WTC11 (cell line): Measurements from ENCODE around the gene STXBP3. TPM values are rescaled to one million over a fixed set of nuclear protein-coding genes. Genes with fewer than 3 reads are reported as not detected.

Source experiments
- ATAC-seq: fragments of 200-7000 bp; cut with Tn5 transposase; 2 replicates; pipeline ENCODE4 v1.10.0; 2021; ENCODE audit warnings: mild to moderate bottlenecking, moderate library complexity
- CTCF ChIA-PET: fragments of 300-600 bp; sonication (Branson Sonifier 250); formaldehyde crosslinking; loops from one replicate; lab custom pipeline; 2021; ENCODE audit warnings: antibody characterized with exemption; lab: Charles Lee
- POLR2A ChIA-PET: fragments of 350-600 bp; sonication (Branson Sonifier 250); formaldehyde crosslinking; loops from one replicate; lab custom pipeline; 2021; ENCODE audit warnings: antibody characterized with exemption; lab: Charles Lee
- DNase-seq: peaks from one replicate; pipeline ENCODE4 v3.0.0; 2021; ENCODE audit warnings: low spot score
- H3K27ac Mint-ChIP-seq: 2 replicates; pipeline ENCODE4 v1.8.0; 2021; ENCODE audit warnings: mixed read lengths
- H3K27me3 Mint-ChIP-seq: 2 replicates; pipeline ENCODE4 v1.8.0; 2021; ENCODE audit warnings: low read depth, mild to moderate bottlenecking, moderate library complexity, mixed read lengths
- H3K36me3 Mint-ChIP-seq: 2 replicates; pipeline ENCODE4 v1.8.0; 2021; ENCODE audit warnings: mixed read lengths
- H3K4me1 Mint-ChIP-seq: 2 replicates; pipeline ENCODE4 v1.8.0; 2022; ENCODE audit warnings: mixed read lengths
- H3K4me3 Mint-ChIP-seq: 2 replicates; pipeline ENCODE4 v1.8.0; 2021; ENCODE audit warnings: mild to moderate bottlenecking, moderate library complexity, mixed read lengths
- H3K9me3 Mint-ChIP-seq: 2 replicates; pipeline ENCODE4 v1.8.0; 2021; ENCODE audit warnings: mixed read lengths
- ELF4 ChIP-seq: sonication (generic); formaldehyde crosslinking; IDR thresholded peaks from 2 replicates; pipeline ENCODE4 v1.8.1; 2022; ENCODE audit warnings: low read depth, mild to moderate bottlenecking, moderate library complexity, missing genetic modification reagents
- EMX1 ChIP-seq: fragments of 250-450 bp; sonication (Bioruptor Pico); IDR thresholded peaks from 2 replicates; pipeline ENCODE4 v1.8.0; 2021; ENCODE audit warnings: mild to moderate bottlenecking
- ETV6 ChIP-seq: sonication (generic); formaldehyde crosslinking; IDR thresholded peaks from 2 replicates; pipeline ENCODE4 v1.8.1; 2022; ENCODE audit warnings: mild to moderate bottlenecking, missing genetic modification reagents
- FOXP1 ChIP-seq: sonication (generic); formaldehyde crosslinking; IDR thresholded peaks from 2 replicates; pipeline ENCODE4 v1.8.0; 2022; ENCODE audit warnings: missing genetic modification reagents, mild to moderate bottlenecking, moderate library complexity, borderline replicate concordance
- KAT7 ChIP-seq: sonication (generic); formaldehyde crosslinking; IDR thresholded peaks from 2 replicates; pipeline ENCODE4 v1.8.1; 2023; ENCODE audit warnings: missing genetic modification reagents, mild to moderate bottlenecking, borderline replicate concordance
- MYBL2 ChIP-seq: sonication (generic); formaldehyde crosslinking; IDR thresholded peaks from 2 replicates; pipeline ENCODE4 v1.8.1; 2023; ENCODE audit warnings: mild to moderate bottlenecking, moderate library complexity, missing genetic modification reagents
- NR1H2 ChIP-seq: sonication (generic); formaldehyde crosslinking; IDR thresholded peaks from 2 replicates; pipeline ENCODE4 v1.9.0; 2021; ENCODE audit warnings: mild to moderate bottlenecking, moderate library complexity, missing genetic modification reagents
- NR2C2 ChIP-seq: sonication (generic); formaldehyde crosslinking; IDR thresholded peaks from 2 replicates; pipeline ENCODE4 v1.8.0; 2022; ENCODE audit warnings: mild to moderate bottlenecking, missing genetic modification reagents
- SMAD4 ChIP-seq: sonication (generic); formaldehyde crosslinking; IDR thresholded peaks from 2 replicates; pipeline ENCODE4 v1.8.0; 2022; ENCODE audit warnings: mild to moderate bottlenecking, missing genetic modification reagents
- TCF7 ChIP-seq: sonication (generic); formaldehyde crosslinking; IDR thresholded peaks from 2 replicates; pipeline ENCODE4 v1.8.0; 2022; ENCODE audit warnings: mild to moderate bottlenecking, low read depth, missing genetic modification reagents, moderate library complexity
- TEAD4 ChIP-seq: sonication (generic); formaldehyde crosslinking; IDR thresholded peaks from 2 replicates; pipeline ENCODE4 v1.8.0; 2022; ENCODE audit warnings: mild to moderate bottlenecking, missing genetic modification reagents
- ZNF232 ChIP-seq: sonication (generic); formaldehyde crosslinking; IDR thresholded peaks from 2 replicates; pipeline ENCODE4 v1.8.0; 2022; ENCODE audit warnings: mild to moderate bottlenecking, missing genetic modification reagents
- ZNF317 ChIP-seq: sonication (generic); formaldehyde crosslinking; IDR thresholded peaks from 2 replicates; pipeline ENCODE4 v1.8.1; 2023; ENCODE audit warnings: low read depth, mild to moderate bottlenecking, moderate library complexity, missing genetic modification reagents, borderline replicate concordance
- ZNF416 ChIP-seq: fragments of 250-450 bp; sonication (Bioruptor Pico); IDR thresholded peaks from 2 replicates; pipeline ENCODE4 v1.9.0; 2021; ENCODE audit warnings: mild to moderate bottlenecking, inconsistent platforms
- ZNF423 ChIP-seq: fragments of 250-450 bp; sonication (Bioruptor Pico); IDR thresholded peaks from 2 replicates; pipeline ENCODE4 v2.1.2; 2022; ENCODE audit warnings: mild to moderate bottlenecking, moderate library complexity
- total RNA-seq: library from RNA; stranded (reverse); gene quantifications from 3 replicates; pipeline ENCODE4 v1.2.3, GENCODE V29; 2021
- TF ChIP-seq, protein P1 (sequence below): sonication (generic); formaldehyde crosslinking; IDR thresholded peaks from 2 replicates; pipeline ENCODE4 v1.8.0; 2022; ENCODE audit warnings: mild to moderate bottlenecking, missing genetic modification reagents
- TF ChIP-seq, protein P2 (sequence below): sonication (generic); formaldehyde crosslinking; IDR thresholded peaks from 2 replicates; pipeline ENCODE4 v1.8.1; 2022; ENCODE audit warnings: low read depth, mild to moderate bottlenecking, moderate library complexity, missing genetic modification reagents, borderline replicate concordance
- TF ChIP-seq, protein P3 (sequence below): sonication (generic); formaldehyde crosslinking; IDR thresholded peaks from 2 replicates; pipeline ENCODE4 v1.8.0; 2023; ENCODE audit warnings: missing genetic modification reagents, mild to moderate bottlenecking, borderline replicate concordance
- TF ChIP-seq, protein P4 (sequence below): sonication (generic); formaldehyde crosslinking; conservative IDR thresholded peaks from 2 replicates; pipeline ENCODE4 v1.8.1; 2022; ENCODE audit warnings: mild to moderate bottlenecking, missing genetic modification reagents

The STXBP3 gene
- total RNA-seq, 1 experiment from 2014 or later, result 26.1 TPM

DNA sequence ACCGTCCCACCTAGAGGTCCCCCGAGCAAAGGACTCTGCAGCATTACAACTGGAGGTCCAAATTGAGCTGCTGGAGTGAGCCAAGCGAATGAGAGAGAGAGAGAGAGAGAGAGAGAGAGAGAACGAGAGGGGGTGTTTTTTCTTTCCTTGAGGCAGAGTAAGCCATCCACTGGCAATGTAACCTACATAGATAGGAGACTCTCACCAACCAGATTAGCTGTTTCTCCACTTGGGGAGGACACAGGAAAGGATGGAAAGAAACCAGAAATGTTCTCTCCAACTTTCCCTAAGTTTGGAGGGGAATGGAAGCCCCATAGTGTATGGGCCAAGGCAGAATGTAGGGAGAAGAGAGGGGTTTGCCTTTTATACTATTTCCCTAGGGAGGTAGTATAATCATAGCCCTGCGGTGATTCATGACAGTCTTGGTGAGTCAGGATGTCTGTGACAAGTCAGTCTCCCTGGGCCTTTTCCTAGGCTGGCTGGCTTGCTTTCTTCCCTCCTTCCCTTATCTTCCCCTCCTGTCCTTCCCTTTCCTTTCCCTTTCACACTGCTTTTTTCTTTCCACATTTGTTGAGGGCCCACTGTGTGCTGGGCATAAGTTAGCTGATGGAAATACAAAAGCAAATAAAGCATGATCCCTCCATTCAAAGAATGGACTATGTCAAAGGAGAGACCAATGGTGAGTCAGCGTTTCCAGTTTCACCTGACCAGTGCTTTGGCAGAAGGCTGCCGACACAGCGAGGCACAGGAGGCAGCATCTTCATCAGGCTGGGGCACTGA is 26.6 kb upstream of the STXBP3 start:
- Mint-ChIP-seq H3K27me3 (no peaks in the 10 kb centered on the region), H3K36me3 (no peaks in the 10 kb centered on the region), H3K27ac (peak overlapping the region; percentile 61; the same call in 1 of the 2 replicates), H3K9me3 (no peaks in the 10 kb centered on the region), H3K4me3 (no peak overlapping the region), H3K4me1 (peaks cover 21% of the 10 kb centered on the region)
- ChIA-PET CTCF (no interaction called here), POLR2A (no interaction called here)
- no peak for ATAC-seq
- TF ChIP-seq ELF4 (CRISPR knock-in tag) (no peak), NR2C2 (CRISPR knock-in tag) (no peak), FOXP1 (CRISPR knock-in tag) (no peak)
- TF ChIP-seq, protein P1, sequence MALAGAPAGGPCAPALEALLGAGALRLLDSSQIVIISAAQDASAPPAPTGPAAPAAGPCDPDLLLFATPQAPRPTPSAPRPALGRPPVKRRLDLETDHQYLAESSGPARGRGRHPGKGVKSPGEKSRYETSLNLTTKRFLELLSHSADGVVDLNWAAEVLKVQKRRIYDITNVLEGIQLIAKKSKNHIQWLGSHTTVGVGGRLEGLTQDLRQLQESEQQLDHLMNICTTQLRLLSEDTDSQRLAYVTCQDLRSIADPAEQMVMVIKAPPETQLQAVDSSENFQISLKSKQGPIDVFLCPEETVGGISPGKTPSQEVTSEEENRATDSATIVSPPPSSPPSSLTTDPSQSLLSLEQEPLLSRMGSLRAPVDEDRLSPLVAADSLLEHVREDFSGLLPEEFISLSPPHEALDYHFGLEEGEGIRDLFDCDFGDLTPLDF (CRISPR knock-in tag), result no peak
- DNase-seq, result no peak

DNA sequence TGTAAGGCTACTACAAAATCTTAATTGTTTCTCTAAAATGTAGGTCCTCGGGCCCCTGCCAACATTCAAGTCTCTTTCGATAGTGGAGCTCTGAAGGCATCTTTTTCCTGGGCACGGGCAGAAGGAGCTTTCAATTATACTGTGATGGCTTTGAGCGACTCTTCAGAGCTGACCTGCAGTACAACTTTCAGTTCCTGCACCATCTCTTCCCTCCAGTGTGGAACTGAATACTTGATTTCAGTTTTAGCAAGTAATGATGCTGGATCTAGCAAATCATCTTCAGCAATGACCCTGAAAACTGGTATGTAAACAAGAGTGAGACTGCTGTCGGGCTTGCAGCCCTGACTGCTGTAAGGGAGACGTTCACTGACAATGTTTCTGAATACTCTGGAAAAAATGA is 24.2 kb upstream of the STXBP3 start:
- Mint-ChIP-seq H3K27ac (no peak overlapping the region), H3K27me3 (no peaks in the 10 kb centered on the region), H3K4me3 (no peak overlapping the region), H3K9me3 (no peaks in the 10 kb centered on the region), H3K36me3 (no peaks in the 10 kb centered on the region), H3K4me1 (peaks cover 18% of the 10 kb centered on the region)
- POLR2A ChIA-PET, result no interaction called here
- CTCF ChIA-PET, result interaction anchor here (0.7 kb wide), 1 partner anchor 304 kb away, joined by 3 read pairs; no protein-coding TSS in a partner anchor
- DNase-seq (no peak), ATAC-seq (no peak)
- TF ChIP-seq ZNF317 (CRISPR knock-in tag) (no peak), ZNF416 (CRISPR knock-in tag) (no peak), NR1H2 (CRISPR knock-in tag) (no peak), KAT7 (CRISPR knock-in tag) (no peak), ZNF232 (no peak), EMX1 (no peak), ZNF423 (CRISPR knock-in tag) (no peak), TEAD4 (no peak), MYBL2 (CRISPR knock-in tag) (no peak), SMAD4 (CRISPR knock-in tag) (no peak)
- TF ChIP-seq, protein P2, sequence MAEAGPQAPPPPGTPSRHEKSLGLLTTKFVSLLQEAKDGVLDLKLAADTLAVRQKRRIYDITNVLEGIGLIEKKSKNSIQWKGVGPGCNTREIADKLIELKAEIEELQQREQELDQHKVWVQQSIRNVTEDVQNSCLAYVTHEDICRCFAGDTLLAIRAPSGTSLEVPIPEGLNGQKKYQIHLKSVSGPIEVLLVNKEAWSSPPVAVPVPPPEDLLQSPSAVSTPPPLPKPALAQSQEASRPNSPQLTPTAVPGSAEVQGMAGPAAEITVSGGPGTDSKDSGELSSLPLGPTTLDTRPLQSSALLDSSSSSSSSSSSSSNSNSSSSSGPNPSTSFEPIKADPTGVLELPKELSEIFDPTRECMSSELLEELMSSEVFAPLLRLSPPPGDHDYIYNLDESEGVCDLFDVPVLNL (CRISPR knock-in tag), result no peak
- TF ChIP-seq, protein P3, sequence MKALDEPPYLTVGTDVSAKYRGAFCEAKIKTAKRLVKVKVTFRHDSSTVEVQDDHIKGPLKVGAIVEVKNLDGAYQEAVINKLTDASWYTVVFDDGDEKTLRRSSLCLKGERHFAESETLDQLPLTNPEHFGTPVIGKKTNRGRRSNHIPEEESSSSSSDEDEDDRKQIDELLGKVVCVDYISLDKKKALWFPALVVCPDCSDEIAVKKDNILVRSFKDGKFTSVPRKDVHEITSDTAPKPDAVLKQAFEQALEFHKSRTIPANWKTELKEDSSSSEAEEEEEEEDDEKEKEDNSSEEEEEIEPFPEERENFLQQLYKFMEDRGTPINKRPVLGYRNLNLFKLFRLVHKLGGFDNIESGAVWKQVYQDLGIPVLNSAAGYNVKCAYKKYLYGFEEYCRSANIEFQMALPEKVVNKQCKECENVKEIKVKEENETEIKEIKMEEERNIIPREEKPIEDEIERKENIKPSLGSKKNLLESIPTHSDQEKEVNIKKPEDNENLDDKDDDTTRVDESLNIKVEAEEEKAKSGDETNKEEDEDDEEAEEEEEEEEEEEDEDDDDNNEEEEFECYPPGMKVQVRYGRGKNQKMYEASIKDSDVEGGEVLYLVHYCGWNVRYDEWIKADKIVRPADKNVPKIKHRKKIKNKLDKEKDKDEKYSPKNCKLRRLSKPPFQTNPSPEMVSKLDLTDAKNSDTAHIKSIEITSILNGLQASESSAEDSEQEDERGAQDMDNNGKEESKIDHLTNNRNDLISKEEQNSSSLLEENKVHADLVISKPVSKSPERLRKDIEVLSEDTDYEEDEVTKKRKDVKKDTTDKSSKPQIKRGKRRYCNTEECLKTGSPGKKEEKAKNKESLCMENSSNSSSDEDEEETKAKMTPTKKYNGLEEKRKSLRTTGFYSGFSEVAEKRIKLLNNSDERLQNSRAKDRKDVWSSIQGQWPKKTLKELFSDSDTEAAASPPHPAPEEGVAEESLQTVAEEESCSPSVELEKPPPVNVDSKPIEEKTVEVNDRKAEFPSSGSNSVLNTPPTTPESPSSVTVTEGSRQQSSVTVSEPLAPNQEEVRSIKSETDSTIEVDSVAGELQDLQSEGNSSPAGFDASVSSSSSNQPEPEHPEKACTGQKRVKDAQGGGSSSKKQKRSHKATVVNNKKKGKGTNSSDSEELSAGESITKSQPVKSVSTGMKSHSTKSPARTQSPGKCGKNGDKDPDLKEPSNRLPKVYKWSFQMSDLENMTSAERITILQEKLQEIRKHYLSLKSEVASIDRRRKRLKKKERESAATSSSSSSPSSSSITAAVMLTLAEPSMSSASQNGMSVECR (CRISPR knock-in tag), result no peak

DNA sequence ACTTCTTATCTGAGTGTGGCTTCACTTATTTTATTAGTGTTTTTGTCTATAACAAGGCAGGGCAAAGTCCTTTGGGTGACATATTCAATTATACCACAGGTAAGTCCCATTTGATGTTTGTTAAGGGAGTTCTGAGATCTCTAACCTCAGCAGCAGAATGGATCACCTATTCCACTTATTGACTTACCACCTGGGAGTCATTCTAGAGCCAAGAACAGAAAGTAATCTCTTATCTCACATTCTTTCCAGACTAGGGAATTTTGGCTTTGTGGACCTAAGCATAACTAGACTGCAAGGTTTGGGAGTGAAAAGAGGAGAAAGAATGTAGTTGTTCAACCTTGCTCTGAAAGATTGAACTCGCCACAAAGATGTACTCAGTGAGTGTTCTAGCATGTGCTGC is 20.6 kb upstream of the STXBP3 start:
- CTCF ChIA-PET, result no interaction called here
- ATAC-seq, result no peak
- no peaks in the 10 kb centered on the region for H3K27me3 Mint-ChIP-seq
- TF ChIP-seq TCF7 (no peak), ETV6 (no peak)
- TF ChIP-seq, protein P4, sequence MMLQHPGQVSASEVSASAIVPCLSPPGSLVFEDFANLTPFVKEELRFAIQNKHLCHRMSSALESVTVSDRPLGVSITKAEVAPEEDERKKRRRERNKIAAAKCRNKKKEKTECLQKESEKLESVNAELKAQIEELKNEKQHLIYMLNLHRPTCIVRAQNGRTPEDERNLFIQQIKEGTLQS (CRISPR knock-in tag), result no peak
- TF ChIP-seq, protein P2 (CRISPR knock-in tag), result no peak
- TF ChIP-seq, all 79 proteins: peak for 0
- Mint-ChIP-seq H3K9me3 (no peaks in the 10 kb centered on the region), H3K4me1 (0 out of 2 replicates have a peak, but pooled peaks cover 2% of the 10 kb centered on the region), H3K36me3 (no peaks in the 10 kb centered on the region), H3K27ac (no peak overlapping the region), H3K4me3 (no peak overlapping the region)
- no peak for DNase-seq
- POLR2A ChIA-PET, result no interaction called here
